Measurements from ENCODE around the gene TYW3. TPM values are rescaled to one million over a fixed set of nuclear protein-coding genes. Genes with fewer than 3 reads are reported as not detected.

Gene TYW3
- total and polyA plus RNA-seq, 4 donors: 6.2 to 13.1 (median 8.3) TPM

DNA sequence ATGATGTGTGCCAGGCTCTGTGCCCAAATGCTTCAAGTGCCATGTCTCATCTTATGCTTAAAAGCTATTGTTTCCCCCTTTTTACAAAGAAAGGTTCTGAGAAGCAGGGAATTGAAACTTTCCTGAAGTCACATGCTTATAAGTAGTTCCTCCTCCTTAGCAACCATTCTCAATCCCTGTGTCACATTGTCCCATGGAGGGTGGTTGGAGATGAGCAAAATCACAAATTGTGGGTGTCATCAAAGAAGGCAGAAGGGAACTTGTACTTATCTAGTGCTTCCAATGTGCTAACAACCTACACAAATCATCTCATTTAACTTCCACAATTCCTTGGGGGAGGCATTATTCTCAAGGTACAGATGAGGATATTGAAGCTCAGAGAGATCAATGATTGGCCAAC is 49.3 kb upstream of the TYW3 start:
- no peaks in the 10 kb centered on the region for H3K4me1 ChIP-seq (ENCODE audit: control insufficient read depth in 4 of 4, insufficient read depth in 4 of 4, low read length in 3 of 4)
- no peak for TF ChIP-seq HNF4G (IDR thresholded peaks at IDR 0.05)
- H3K9ac ChIP-seq (ENCODE audit: low read depth in 1 of 2, low read length in 2 of 2): no peak overlapping the region

DNA sequence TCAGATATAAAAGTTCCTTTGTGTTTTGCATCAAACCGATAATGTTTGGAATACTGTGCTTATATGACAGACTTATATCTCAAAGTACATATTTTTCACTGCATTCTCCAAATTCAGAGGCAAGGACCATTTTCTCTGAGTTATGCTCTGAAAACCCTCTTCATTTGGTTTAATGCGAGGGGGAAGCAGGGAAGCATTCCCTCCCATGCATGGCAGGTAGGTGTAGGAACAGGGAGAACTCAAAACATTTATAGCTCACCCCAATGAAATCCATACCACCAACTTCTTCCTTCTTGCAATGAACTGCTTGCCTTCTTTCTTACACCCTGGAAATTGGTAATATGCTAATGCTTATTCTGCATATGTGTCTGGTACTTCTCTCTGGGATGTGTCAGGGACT is 48.7 kb upstream of the TYW3 start:
- TF ChIP-seq, protein P1, sequence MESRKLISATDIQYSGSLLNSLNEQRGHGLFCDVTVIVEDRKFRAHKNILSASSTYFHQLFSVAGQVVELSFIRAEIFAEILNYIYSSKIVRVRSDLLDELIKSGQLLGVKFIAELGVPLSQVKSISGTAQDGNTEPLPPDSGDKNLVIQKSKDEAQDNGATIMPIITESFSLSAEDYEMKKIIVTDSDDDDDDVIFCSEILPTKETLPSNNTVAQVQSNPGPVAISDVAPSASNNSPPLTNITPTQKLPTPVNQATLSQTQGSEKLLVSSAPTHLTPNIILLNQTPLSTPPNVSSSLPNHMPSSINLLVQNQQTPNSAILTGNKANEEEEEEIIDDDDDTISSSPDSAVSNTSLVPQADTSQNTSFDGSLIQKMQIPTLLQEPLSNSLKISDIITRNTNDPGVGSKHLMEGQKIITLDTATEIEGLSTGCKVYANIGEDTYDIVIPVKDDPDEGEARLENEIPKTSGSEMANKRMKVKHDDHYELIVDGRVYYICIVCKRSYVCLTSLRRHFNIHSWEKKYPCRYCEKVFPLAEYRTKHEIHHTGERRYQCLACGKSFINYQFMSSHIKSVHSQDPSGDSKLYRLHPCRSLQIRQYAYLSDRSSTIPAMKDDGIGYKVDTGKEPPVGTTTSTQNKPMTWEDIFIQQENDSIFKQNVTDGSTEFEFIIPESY (IDR thresholded peaks at IDR 0.05): no peak
- TF ChIP-seq JUND (IDR thresholded peaks at IDR 0.05) (no peak), RXRA (IDR thresholded peaks at IDR 0.05) (no peak), GABPA (IDR thresholded peaks at IDR 0.05 in 1 of 2, conservative IDR thresholded peaks at IDR 0.05 in 1 of 2) (no peak), FOXA2 (IDR thresholded peaks at IDR 0.05) (no peak), TAF1 (conservative IDR thresholded peaks at IDR 0.05) (no peak), RAD21 (IDR thresholded peaks at IDR 0.05) (no peak), YY1 (IDR thresholded peaks at IDR 0.05) (no peak), FOXA1 (IDR thresholded peaks at IDR 0.05) (no peak), HNF4G (IDR thresholded peaks at IDR 0.05) (no peak), NR2F2 (IDR thresholded peaks at IDR 0.05) (no peak), SP1 (IDR thresholded peaks at IDR 0.05) (no peak)
- TF ChIP-seq, protein P2, sequence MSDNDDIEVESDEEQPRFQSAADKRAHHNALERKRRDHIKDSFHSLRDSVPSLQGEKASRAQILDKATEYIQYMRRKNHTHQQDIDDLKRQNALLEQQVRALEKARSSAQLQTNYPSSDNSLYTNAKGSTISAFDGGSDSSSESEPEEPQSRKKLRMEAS (IDR thresholded peaks at IDR 0.05): no peak
- TF ChIP-seq, protein P3, sequence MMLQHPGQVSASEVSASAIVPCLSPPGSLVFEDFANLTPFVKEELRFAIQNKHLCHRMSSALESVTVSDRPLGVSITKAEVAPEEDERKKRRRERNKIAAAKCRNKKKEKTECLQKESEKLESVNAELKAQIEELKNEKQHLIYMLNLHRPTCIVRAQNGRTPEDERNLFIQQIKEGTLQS (IDR thresholded peaks at IDR 0.05): no peak
- H3K4me3 ChIP-seq (ENCODE audit: low read depth in 1 of 3, low read length in 3 of 3): no peak overlapping the region

More for the DNA sequence above, 49.3 kb upstream of the TYW3 start:
- no peaks in the 10 kb centered on the region for H3K9me3 ChIP-seq (ENCODE audit: control insufficient read depth in 4 of 4, low read length in 3 of 4)
- H3K36me3 ChIP-seq (ENCODE audit: control insufficient read depth in 4 of 4, insufficient read depth in 3 of 4, low read depth in 1 of 4, low read length in 3 of 4): no peaks in the 10 kb centered on the region
- H3K27me3 ChIP-seq (ENCODE audit: control insufficient read depth in 4 of 4, insufficient read depth in 4 of 4, low read length in 3 of 4): no peaks in the 10 kb centered on the region
- no peak for DNase-seq (ENCODE audit: low spot score)
- H3K4me3 ChIP-seq (ENCODE audit: low read depth in 1 of 3, low read length in 3 of 3): no peak overlapping the region
- H3K27ac ChIP-seq (ENCODE audit: low read depth in 1 of 2, low read length in 2 of 2): no peak overlapping the region

DNA sequence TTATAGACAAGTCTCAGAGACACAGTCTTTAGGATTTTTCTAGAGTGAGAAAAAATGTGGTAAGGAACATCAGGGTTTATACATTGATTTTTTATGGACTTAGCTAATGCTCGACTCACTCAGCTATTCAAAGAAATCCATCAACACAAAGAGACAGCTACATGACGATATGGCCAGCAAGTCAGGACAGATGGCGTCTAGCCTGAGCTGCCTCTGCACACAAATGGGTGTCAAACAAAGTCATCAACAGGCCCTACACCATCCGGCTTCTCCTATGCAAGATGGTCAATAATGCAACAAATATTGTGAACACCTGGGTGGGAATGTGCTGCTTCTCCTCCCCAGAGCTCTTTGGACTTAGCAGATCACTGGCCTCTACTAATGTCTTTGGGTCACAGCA is 46.0 kb upstream of the TYW3 start:
- Histone ChIP-seq H3K27me3 (ENCODE audit: control insufficient read depth in 4 of 4, insufficient read depth in 4 of 4, low read length in 3 of 4) (no peaks in the 10 kb centered on the region), H3K4me3 (ENCODE audit: low read depth in 1 of 3, low read length in 3 of 3) (no peak overlapping the region), H3K36me3 (ENCODE audit: control insufficient read depth in 4 of 4, insufficient read depth in 3 of 4, low read depth in 1 of 4, low read length in 3 of 4) (no peaks in the 10 kb centered on the region), H3K9ac (ENCODE audit: low read depth in 1 of 2, low read length in 2 of 2) (no peak overlapping the region), H3K4me1 (ENCODE audit: control insufficient read depth in 4 of 4, insufficient read depth in 4 of 4, low read length in 3 of 4) (peaks cover 0 to 8% (median 0%) of the 10 kb centered on the region in 4 donors), H3K9me3 (ENCODE audit: control insufficient read depth in 4 of 4, low read length in 3 of 4) (no peaks in the 10 kb centered on the region), H3K27ac (ENCODE audit: low read depth in 1 of 2, low read length in 2 of 2) (no peak overlapping the region)
- WGBS: 88% methylated on average over 4 of the region's 4 CpGs
- TF ChIP-seq, protein P1 (IDR thresholded peaks at IDR 0.05): no peak
- TF ChIP-seq, protein P2 (IDR thresholded peaks at IDR 0.05): no peak
- TF ChIP-seq SP1 (IDR thresholded peaks at IDR 0.05): no peak
- no peak for TF ChIP-seq HNF4A (conservative IDR thresholded peaks at IDR 0.05)
- no peak for TF ChIP-seq GABPA (IDR thresholded peaks at IDR 0.05 in 1 of 2, conservative IDR thresholded peaks at IDR 0.05 in 1 of 2)
- TF ChIP-seq EGR1 (IDR thresholded peaks at IDR 0.05; ENCODE audit: low read depth in 2 of 2): no peak
- TF ChIP-seq FOXA1 (IDR thresholded peaks at IDR 0.05): no peak
- no peak for DNase-seq (ENCODE audit: low spot score)

More for the DNA sequence above, 48.7 kb upstream of the TYW3 start:
- Histone ChIP-seq H3K9ac (ENCODE audit: low read depth in 1 of 2, low read length in 2 of 2) (no peak overlapping the region), H3K36me3 (ENCODE audit: control insufficient read depth in 4 of 4, insufficient read depth in 3 of 4, low read depth in 1 of 4, low read length in 3 of 4) (no peaks in the 10 kb centered on the region), H3K9me3 (ENCODE audit: control insufficient read depth in 4 of 4, low read length in 3 of 4) (no peaks in the 10 kb centered on the region), H3K27me3 (ENCODE audit: control insufficient read depth in 4 of 4, insufficient read depth in 4 of 4, low read length in 3 of 4) (no peaks in the 10 kb centered on the region), H3K27ac (ENCODE audit: low read depth in 1 of 2, low read length in 2 of 2) (no peak overlapping the region), H3K4me1 (ENCODE audit: control insufficient read depth in 4 of 4, insufficient read depth in 4 of 4, low read length in 3 of 4) (no peaks in the 10 kb centered on the region)
- WGBS: 93% methylated on average over 2 of the region's 2 CpGs
- DNase-seq (ENCODE audit: low spot score): no peak

All from liver (tissue), 9 donors.